ENCODE measurements around the gene TRAM2. TPM values are rescaled to one million over a fixed set of nuclear protein-coding genes. Genes with fewer than 3 reads are reported as not detected.

Gene TRAM2
- total RNA-seq, 1 donor from 2014 or later, result 2.1 TPM

- intact Hi-C loops (cut with micrococcal nuclease), result no loop called here
- Mint-ChIP-seq H3K27me3 (ENCODE audit: insufficient read depth) (no peaks in the 10 kb centered on the region), H3K9me3 (no peaks in the 10 kb centered on the region), H3K4me1 (ENCODE audit: low read depth) (no peaks in the 10 kb centered on the region), H3K4me3 (no peak overlapping the region), H3K27ac (no peak overlapping the region), H3K36me3 (ENCODE audit: low read depth) (peaks cover 2% of the 10 kb centered on the region)
- no peak for DNase-seq (ENCODE audit: low spot score)
Measured at GRCh38 chr6:52555518-52556233, 21.2 kb downstream of the TRAM2 start.

- peaks cover 2% of the 10 kb centered on the region for H3K36me3 Mint-ChIP-seq (ENCODE audit: low read depth)
- H3K4me1 Mint-ChIP-seq (ENCODE audit: low read depth), result no peaks in the 10 kb centered on the region
- H3K27me3 Mint-ChIP-seq (ENCODE audit: insufficient read depth), result no peaks in the 10 kb centered on the region
- intact Hi-C loops (cut with micrococcal nuclease), result no loop called here
- DNase-seq (ENCODE audit: low spot score), result no peak
- no peaks in the 10 kb centered on the region for H3K9me3 Mint-ChIP-seq
- H3K27ac Mint-ChIP-seq, result no peak overlapping the region
- H3K4me3 Mint-ChIP-seq, result no peak overlapping the region
Measured at GRCh38 chr6:52554684-52555280, 22.1 kb downstream of the TRAM2 start.

- H3K9me3 Mint-ChIP-seq, result no peaks in the 10 kb centered on the region
- H3K27ac Mint-ChIP-seq, result no peak overlapping the region
- intact Hi-C loops (cut with micrococcal nuclease), result no loop called here
- no peaks in the 10 kb centered on the region for H3K27me3 Mint-ChIP-seq (ENCODE audit: insufficient read depth)
- no peaks in the 10 kb centered on the region for H3K4me1 Mint-ChIP-seq (ENCODE audit: low read depth)
- H3K4me3 Mint-ChIP-seq, result no peak overlapping the region
- H3K36me3 Mint-ChIP-seq (ENCODE audit: low read depth), result peaks cover 2% of the 10 kb centered on the region
- no peak for DNase-seq (ENCODE audit: low spot score)
Measured at GRCh38 chr6:52553719-52554118, 23.1 kb downstream of the TRAM2 start.

GRCh38 chr6:52553158-52553557 is 23.7 kb downstream of the TRAM2 start:
- intact Hi-C loops (cut with micrococcal nuclease), result no loop called here
- no peaks in the 10 kb centered on the region for H3K4me1 Mint-ChIP-seq (ENCODE audit: low read depth)
- H3K27me3 Mint-ChIP-seq (ENCODE audit: insufficient read depth), result no peaks in the 10 kb centered on the region
- H3K27ac Mint-ChIP-seq, result no peak overlapping the region
- H3K4me3 Mint-ChIP-seq, result no peak overlapping the region
- H3K9me3 Mint-ChIP-seq, result no peaks in the 10 kb centered on the region
- peaks cover 2% of the 10 kb centered on the region for H3K36me3 Mint-ChIP-seq (ENCODE audit: low read depth)
- no peak for DNase-seq (ENCODE audit: low spot score)

GRCh38 chr6:52552278-52552643 is 24.6 kb downstream of the TRAM2 start:
- Mint-ChIP-seq H3K4me1 (ENCODE audit: low read depth) (no peaks in the 10 kb centered on the region), H3K27ac (no peak overlapping the region), H3K9me3 (no peaks in the 10 kb centered on the region), H3K36me3 (ENCODE audit: low read depth) (peaks cover 2% of the 10 kb centered on the region), H3K4me3 (no peak overlapping the region), H3K27me3 (ENCODE audit: insufficient read depth) (no peaks in the 10 kb centered on the region)
- intact Hi-C loops (cut with micrococcal nuclease), result no loop called here
- DNase-seq (ENCODE audit: low spot score), result no peak

- H3K4me3 Mint-ChIP-seq, result no peak overlapping the region
- intact Hi-C loops (cut with micrococcal nuclease), result no loop called here
- no peaks in the 10 kb centered on the region for H3K9me3 Mint-ChIP-seq
- H3K36me3 Mint-ChIP-seq (ENCODE audit: low read depth), result peaks cover 2% of the 10 kb centered on the region
- H3K4me1 Mint-ChIP-seq (ENCODE audit: low read depth), result no peaks in the 10 kb centered on the region
- no peak for DNase-seq (ENCODE audit: low spot score)
- no peaks in the 10 kb centered on the region for H3K27me3 Mint-ChIP-seq (ENCODE audit: insufficient read depth)
- no peak overlapping the region for H3K27ac Mint-ChIP-seq
Measured at GRCh38 chr6:52551483-52552277, 25.2 kb downstream of the TRAM2 start.

GRCh38 chr6:52550870-52551269 is 26.0 kb downstream of the TRAM2 start:
- no peak for DNase-seq (ENCODE audit: low spot score)
- no peak overlapping the region for H3K4me3 Mint-ChIP-seq
- H3K27me3 Mint-ChIP-seq (ENCODE audit: insufficient read depth), result no peaks in the 10 kb centered on the region
- H3K27ac Mint-ChIP-seq, result no peak overlapping the region
- H3K36me3 Mint-ChIP-seq (ENCODE audit: low read depth), result peaks cover 2% of the 10 kb centered on the region
- H3K9me3 Mint-ChIP-seq, result no peaks in the 10 kb centered on the region
- intact Hi-C loops (cut with micrococcal nuclease), result no loop called here
- H3K4me1 Mint-ChIP-seq (ENCODE audit: low read depth), result peaks cover 4% of the 10 kb centered on the region

GRCh38 chr6:52550014-52550575 is 26.8 kb downstream of the TRAM2 start:
- no peak for DNase-seq (ENCODE audit: low spot score)
- Mint-ChIP-seq H3K4me1 (ENCODE audit: low read depth) (peaks cover 9% of the 10 kb centered on the region), H3K27me3 (ENCODE audit: insufficient read depth) (no peaks in the 10 kb centered on the region), H3K36me3 (ENCODE audit: low read depth) (peaks cover 2% of the 10 kb centered on the region), H3K4me3 (no peak overlapping the region), H3K9me3 (no peaks in the 10 kb centered on the region), H3K27ac (no peak overlapping the region)
- intact Hi-C loops (cut with micrococcal nuclease), result no loop called here

- Mint-ChIP-seq H3K4me3 (no peak overlapping the region), H3K27me3 (ENCODE audit: insufficient read depth) (no peaks in the 10 kb centered on the region), H3K4me1 (ENCODE audit: low read depth) (peaks cover 11% of the 10 kb centered on the region), H3K9me3 (no peaks in the 10 kb centered on the region), H3K36me3 (ENCODE audit: low read depth) (peaks cover 2% of the 10 kb centered on the region), H3K27ac (no peak overlapping the region)
- DNase-seq (ENCODE audit: low spot score), result no peak
- intact Hi-C loops (cut with micrococcal nuclease), result no loop called here
Measured at GRCh38 chr6:52549428-52549827, 27.4 kb downstream of the TRAM2 start.

GRCh38 chr6:52548999-52549398 is 27.9 kb downstream of the TRAM2 start:
- peaks cover 15% of the 10 kb centered on the region for H3K4me1 Mint-ChIP-seq (ENCODE audit: low read depth)
- intact Hi-C loops (cut with micrococcal nuclease), result no loop called here
- H3K9me3 Mint-ChIP-seq, result no peaks in the 10 kb centered on the region
- H3K27ac Mint-ChIP-seq, result no peak overlapping the region
- H3K27me3 Mint-ChIP-seq (ENCODE audit: insufficient read depth), result no peaks in the 10 kb centered on the region
- H3K4me3 Mint-ChIP-seq, result no peak overlapping the region
- no peak for DNase-seq (ENCODE audit: low spot score)
- H3K36me3 Mint-ChIP-seq (ENCODE audit: low read depth), result peaks cover 2% of the 10 kb centered on the region

- no peak overlapping the region for H3K27ac Mint-ChIP-seq
- intact Hi-C loops (cut with micrococcal nuclease), result no loop called here
- peaks cover under 1% of the 10 kb centered on the region for H3K36me3 Mint-ChIP-seq (ENCODE audit: low read depth)
- H3K4me1 Mint-ChIP-seq (ENCODE audit: low read depth), result peaks cover 17% of the 10 kb centered on the region
- DNase-seq (ENCODE audit: low spot score), result no peak
- no peak overlapping the region for H3K4me3 Mint-ChIP-seq
- no peaks in the 10 kb centered on the region for H3K27me3 Mint-ChIP-seq (ENCODE audit: insufficient read depth)
- no peaks in the 10 kb centered on the region for H3K9me3 Mint-ChIP-seq
Measured at GRCh38 chr6:52548353-52548713, 28.5 kb downstream of the TRAM2 start.

- Mint-ChIP-seq H3K4me1 (ENCODE audit: low read depth) (peaks cover 17% of the 10 kb centered on the region), H3K4me3 (no peak overlapping the region), H3K27ac (no peak overlapping the region), H3K36me3 (ENCODE audit: low read depth) (no peaks in the 10 kb centered on the region), H3K27me3 (ENCODE audit: insufficient read depth) (no peaks in the 10 kb centered on the region), H3K9me3 (no peaks in the 10 kb centered on the region)
- intact Hi-C loops (cut with micrococcal nuclease), result no loop called here
- no peak for DNase-seq (ENCODE audit: low spot score)
Measured at GRCh38 chr6:52547647-52548352, 29.1 kb downstream of the TRAM2 start.

Data from activated T-helper 1 cell treated with anti-CD3 and anti-CD28 coated beads, Interleukin-12 subunit alpha, Interleukin-12 subunit beta, Interleukin-2, Interleukin-4 antibody, amounts not matched to agents 30 ng/mL and 10 ng/mL and 1 ng/mL, durations not matched to agents 14 hours and 24 hours and 36 hours (primary cell).